ENCODE results near the gene EDAR.

- no peak for TF ChIP-seq EZH2 (IDR thresholded peaks at IDR 0.05; ENCODE audit: low read length, missing control alignments)
- no peak for TF ChIP-seq CTCF (conservative IDR thresholded peaks at IDR 0.05 in 1 of 2, IDR thresholded peaks at IDR 0.05 in 1 of 2; ENCODE audit: low read depth in 1 of 2, low read length in 2 of 2)
These were observed 68.3 kb downstream of the EDAR start for GRCh38 chr2:108920686-108921085.

All from fibroblast of lung (primary cell).